ENCODE data around the gene MYZAP. TPM values are rescaled to one million over a fixed set of nuclear protein-coding genes. Genes with fewer than 3 reads are reported as not detected.

The MYZAP gene
- total RNA-seq, result under 1 TPM in 1 of 2 experiments, not detected in 1; 0.18 TPM

DNA sequence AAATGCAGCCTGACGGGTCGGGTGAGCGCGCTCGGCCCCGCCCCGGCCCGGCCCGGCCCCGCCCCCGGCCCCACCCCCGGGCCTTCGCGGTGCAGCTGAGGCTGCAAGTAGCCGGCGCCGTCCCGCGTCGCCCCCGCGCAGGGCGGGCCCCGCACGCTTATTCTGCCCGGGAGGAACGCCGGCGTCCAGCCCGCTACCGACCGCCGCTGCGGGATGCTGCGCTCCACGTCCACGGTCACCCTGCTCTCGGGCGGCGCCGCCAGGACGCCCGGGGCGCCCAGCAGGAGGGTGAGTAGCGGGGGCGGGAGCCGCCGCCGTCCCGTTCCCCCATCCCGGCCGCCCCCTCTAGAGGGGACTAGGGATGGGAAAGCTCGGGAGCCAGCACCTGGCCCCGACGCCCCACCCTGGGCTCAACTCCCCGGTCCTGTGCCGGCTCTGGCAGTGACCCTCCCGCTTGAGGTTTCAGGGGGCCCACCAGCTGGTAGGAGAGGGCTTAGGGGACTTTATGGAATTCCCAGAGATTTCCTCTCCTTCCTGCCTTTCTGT lies at the start of gene MYZAP:
MYZAP (plus strand) TSS at position 83 of the 546 bp plus-strand sequence; CDS start at position 214, 131 bp downstream.
- H3K9me3 Mint-ChIP-seq, result no peaks in the 10 kb centered on the region
- POLR2A ChIA-PET, result no interaction called here
- H3K27me3 Mint-ChIP-seq, result peaks cover 36% of the 10 kb centered on the region
- H3K4me1 Mint-ChIP-seq, result peaks cover 21% of the 10 kb centered on the region
- no peak within 1 kb of the TSS for H3K27ac Mint-ChIP-seq
- H3K4me3 Mint-ChIP-seq, result peak within 1 kb of the TSS; percentile 46
- peak; percentile 55 for DNase-seq
- no peaks in the 10 kb centered on the region for H3K36me3 Mint-ChIP-seq (ENCODE audit: low read depth)
- CTCF ChIA-PET, result no interaction called here

GRCh38 chr15:57542505-57542817 lies 49.2 kb upstream of the MYZAP start:
- H3K9me3 Mint-ChIP-seq, result peaks cover 2% of the 10 kb centered on the region
- H3K4me1 Mint-ChIP-seq, result peaks cover 2% of the 10 kb centered on the region
- peaks cover 9% of the 10 kb centered on the region for H3K27me3 Mint-ChIP-seq

DNA sequence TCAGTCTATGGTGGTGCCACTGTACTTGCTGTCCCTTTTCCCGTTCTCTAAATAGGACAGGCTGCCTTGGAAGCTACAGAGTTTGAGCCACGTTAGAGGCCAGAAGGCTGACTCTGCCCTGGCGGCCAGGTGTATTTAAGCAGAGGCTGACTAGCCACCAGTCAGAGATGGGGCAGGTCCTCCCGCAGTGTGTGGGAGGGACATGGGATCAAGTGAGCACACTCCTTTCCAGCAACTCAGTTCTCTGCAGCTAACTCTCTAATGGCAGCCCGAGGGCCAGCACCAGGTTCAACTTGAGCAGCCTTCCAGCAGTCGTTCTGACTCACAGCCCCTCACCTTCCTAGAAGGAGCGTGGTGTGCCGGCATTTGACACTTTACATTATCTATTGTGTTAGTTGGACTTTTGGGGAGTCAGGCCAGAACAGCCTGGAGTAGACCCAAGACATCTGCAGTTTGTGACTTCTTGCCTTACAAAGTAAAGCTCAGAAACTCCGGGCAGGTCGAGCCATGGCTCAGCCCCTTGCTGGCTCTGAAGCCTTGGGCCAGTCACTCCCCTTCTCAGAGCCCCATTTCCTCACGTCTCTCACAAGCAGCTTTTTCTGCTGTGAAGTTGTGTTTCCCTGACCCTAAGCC lies 46.7 kb upstream of the MYZAP start:
- ChIA-PET CTCF (interaction anchor here (1.1 kb wide), 1 partner anchor 18 kb away, joined by 3 read pairs; no protein-coding TSS in a partner anchor), POLR2A (no interaction called here)
- Mint-ChIP-seq H3K27ac (no peak overlapping the region), H3K4me3 (no peak overlapping the region), H3K4me1 (peaks cover 2% of the 10 kb centered on the region), H3K9me3 (peaks cover 2% of the 10 kb centered on the region), H3K36me3 (ENCODE audit: low read depth) (no peaks in the 10 kb centered on the region), H3K27me3 (peaks cover 2% of the 10 kb centered on the region)
- DNase-seq, result no peak

More at GRCh38 chr15:57542505-57542817, 49.2 kb upstream of the MYZAP start:
- DNase-seq, result no peak
- no peak overlapping the region for H3K4me3 Mint-ChIP-seq
- CTCF ChIA-PET, result interaction anchor here (0.8 to 2.1 kb wide), 10 partner anchors 9 to 395 kb away, joined by 3 to 16 read pairs (median 4); no protein-coding TSS in a partner anchor
- H3K27ac Mint-ChIP-seq, result no peak overlapping the region
- POLR2A ChIA-PET, result no interaction called here
- H3K36me3 Mint-ChIP-seq (ENCODE audit: low read depth), result no peaks in the 10 kb centered on the region

DNA sequence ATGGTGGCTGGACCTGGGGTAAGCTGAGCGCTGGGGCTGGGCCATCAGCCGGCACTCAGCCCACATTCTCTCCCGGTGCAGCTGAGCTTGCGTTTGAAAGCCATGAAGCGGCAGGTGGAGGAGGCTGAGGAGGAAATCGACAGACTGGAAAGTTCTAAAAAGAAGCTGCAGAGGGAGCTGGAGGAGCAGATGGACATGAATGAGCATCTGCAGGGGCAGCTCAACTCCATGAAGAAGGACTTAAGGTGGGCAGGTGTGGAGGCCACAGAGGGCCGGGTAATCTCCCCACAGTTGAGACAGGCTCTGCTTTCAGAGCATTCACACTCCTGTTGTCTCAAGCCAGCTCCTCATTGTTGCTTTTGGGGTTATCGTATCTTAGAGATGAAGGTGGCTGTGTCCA lies 45.7 kb upstream of the MYZAP start:
- H3K9me3 Mint-ChIP-seq, result no peaks in the 10 kb centered on the region
- H3K4me3 Mint-ChIP-seq, result no peak overlapping the region
- no peak overlapping the region for H3K27ac Mint-ChIP-seq
- POLR2A ChIA-PET, result no interaction called here
- no peaks in the 10 kb centered on the region for H3K4me1 Mint-ChIP-seq
- H3K27me3 Mint-ChIP-seq, result no peaks in the 10 kb centered on the region
- no peaks in the 10 kb centered on the region for H3K36me3 Mint-ChIP-seq (ENCODE audit: low read depth)
- CTCF ChIA-PET, result interaction anchor here (1.1 kb wide), 1 partner anchor 19 kb away, joined by 3 read pairs; no protein-coding TSS in a partner anchor
- DNase-seq, result no peak

GRCh38 chr15:57547243-57547755 lies 44.4 kb upstream of the MYZAP start:
- Mint-ChIP-seq H3K9me3 (no peaks in the 10 kb centered on the region), H3K27ac (no peak overlapping the region), H3K4me3 (no peak overlapping the region), H3K27me3 (no peaks in the 10 kb centered on the region), H3K4me1 (no peaks in the 10 kb centered on the region), H3K36me3 (ENCODE audit: low read depth) (no peaks in the 10 kb centered on the region)
- ChIA-PET POLR2A (no interaction called here), CTCF (no interaction called here)
- no peak for DNase-seq

DNA sequence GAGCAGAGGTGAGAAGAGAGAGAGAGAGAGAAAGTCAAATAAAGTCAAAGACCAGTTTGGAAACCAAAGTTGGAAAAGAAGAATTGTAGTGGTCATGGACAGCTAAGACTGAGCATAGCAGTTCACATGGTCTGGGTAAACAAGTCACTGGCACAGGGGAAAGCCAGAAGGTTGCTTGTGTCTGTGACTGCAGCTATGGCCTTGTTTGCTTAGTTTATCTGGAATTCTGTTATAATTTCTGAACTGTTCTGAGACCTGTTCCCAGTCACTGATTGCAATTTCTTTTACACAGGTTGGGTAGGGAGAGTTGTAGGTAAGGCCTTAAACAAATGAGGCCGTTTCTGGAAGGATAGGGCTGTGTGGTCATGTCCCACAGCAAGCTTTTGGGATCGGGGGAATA lies 43.4 kb upstream of the MYZAP start:
- no peaks in the 10 kb centered on the region for H3K36me3 Mint-ChIP-seq (ENCODE audit: low read depth)
- CTCF ChIA-PET, result no interaction called here
- no peak for DNase-seq
- H3K4me3 Mint-ChIP-seq, result no peak overlapping the region
- H3K4me1 Mint-ChIP-seq, result no peaks in the 10 kb centered on the region
- no peak overlapping the region for H3K27ac Mint-ChIP-seq
- no peaks in the 10 kb centered on the region for H3K9me3 Mint-ChIP-seq
- POLR2A ChIA-PET, result no interaction called here
- H3K27me3 Mint-ChIP-seq, result no peaks in the 10 kb centered on the region

DNA sequence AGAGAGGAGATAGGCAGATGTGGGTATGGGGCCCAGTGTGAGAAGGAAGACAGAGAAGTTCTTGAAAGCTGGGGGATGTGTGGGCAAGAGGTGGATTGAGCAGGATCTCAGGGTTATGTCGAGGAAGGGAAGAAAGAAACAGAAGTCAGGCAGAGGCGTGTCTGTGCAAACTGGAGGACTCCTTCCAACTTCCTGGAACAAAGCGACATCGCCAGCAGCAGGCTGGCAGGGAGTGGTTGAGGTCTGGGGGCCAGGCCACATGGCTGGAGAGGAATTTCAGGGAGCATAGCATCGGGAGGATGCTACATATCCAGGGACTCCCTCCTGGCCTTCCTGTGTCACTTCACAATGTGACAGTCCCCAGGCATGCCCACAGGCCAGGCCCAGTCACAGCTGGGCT lies 42.9 kb upstream of the MYZAP start:
- Mint-ChIP-seq H3K4me1 (no peaks in the 10 kb centered on the region), H3K36me3 (ENCODE audit: low read depth) (no peaks in the 10 kb centered on the region), H3K27me3 (no peaks in the 10 kb centered on the region), H3K27ac (no peak overlapping the region), H3K9me3 (no peaks in the 10 kb centered on the region), H3K4me3 (no peak overlapping the region)
- ChIA-PET CTCF (no interaction called here), POLR2A (no interaction called here)
- no peak for DNase-seq

DNA sequence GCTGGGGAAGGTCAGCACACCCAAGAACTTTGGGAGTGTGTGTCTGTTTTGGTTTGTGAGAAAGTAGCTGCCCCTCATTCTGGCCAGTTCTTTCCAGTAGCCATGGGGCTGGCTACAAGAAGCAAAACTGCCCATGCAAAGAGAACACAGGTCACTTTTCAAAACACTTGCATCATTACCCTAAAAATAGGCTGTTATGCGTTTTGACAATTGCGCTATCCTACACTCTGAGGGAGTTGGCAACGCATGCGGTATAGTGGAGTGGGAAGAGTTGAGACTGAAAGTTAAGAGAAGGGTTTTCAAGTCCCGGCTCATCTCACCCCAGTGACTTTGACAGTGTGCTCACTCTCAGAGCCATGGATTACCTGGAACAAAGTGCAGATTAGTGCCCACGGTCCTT lies 41.8 kb upstream of the MYZAP start:
- CTCF ChIA-PET, result interaction anchor here (0.8 kb wide), 1 partner anchor 10 kb away, joined by 3 read pairs; no protein-coding TSS in a partner anchor

GRCh38 chr15:57550640-57551039 lies 41.1 kb upstream of the MYZAP start:
- DNase-seq, result no peak
- Mint-ChIP-seq H3K36me3 (ENCODE audit: low read depth) (no peaks in the 10 kb centered on the region), H3K4me3 (no peak overlapping the region), H3K27me3 (no peaks in the 10 kb centered on the region), H3K9me3 (no peaks in the 10 kb centered on the region), H3K4me1 (no peaks in the 10 kb centered on the region), H3K27ac (no peak overlapping the region)
- ChIA-PET POLR2A (no interaction called here), CTCF (interaction anchor here (0.8 kb wide), 1 partner anchor 9 kb away, joined by 3 read pairs; no protein-coding TSS in a partner anchor)

More for the DNA sequence above, 41.8 kb upstream of the MYZAP start:
- H3K27me3 Mint-ChIP-seq, result no peaks in the 10 kb centered on the region
- no peak for DNase-seq
- no peak overlapping the region for H3K27ac Mint-ChIP-seq
- H3K4me1 Mint-ChIP-seq, result no peaks in the 10 kb centered on the region
- POLR2A ChIA-PET, result no interaction called here
- no peaks in the 10 kb centered on the region for H3K9me3 Mint-ChIP-seq
- no peak overlapping the region for H3K4me3 Mint-ChIP-seq
- no peaks in the 10 kb centered on the region for H3K36me3 Mint-ChIP-seq (ENCODE audit: low read depth)

DNA sequence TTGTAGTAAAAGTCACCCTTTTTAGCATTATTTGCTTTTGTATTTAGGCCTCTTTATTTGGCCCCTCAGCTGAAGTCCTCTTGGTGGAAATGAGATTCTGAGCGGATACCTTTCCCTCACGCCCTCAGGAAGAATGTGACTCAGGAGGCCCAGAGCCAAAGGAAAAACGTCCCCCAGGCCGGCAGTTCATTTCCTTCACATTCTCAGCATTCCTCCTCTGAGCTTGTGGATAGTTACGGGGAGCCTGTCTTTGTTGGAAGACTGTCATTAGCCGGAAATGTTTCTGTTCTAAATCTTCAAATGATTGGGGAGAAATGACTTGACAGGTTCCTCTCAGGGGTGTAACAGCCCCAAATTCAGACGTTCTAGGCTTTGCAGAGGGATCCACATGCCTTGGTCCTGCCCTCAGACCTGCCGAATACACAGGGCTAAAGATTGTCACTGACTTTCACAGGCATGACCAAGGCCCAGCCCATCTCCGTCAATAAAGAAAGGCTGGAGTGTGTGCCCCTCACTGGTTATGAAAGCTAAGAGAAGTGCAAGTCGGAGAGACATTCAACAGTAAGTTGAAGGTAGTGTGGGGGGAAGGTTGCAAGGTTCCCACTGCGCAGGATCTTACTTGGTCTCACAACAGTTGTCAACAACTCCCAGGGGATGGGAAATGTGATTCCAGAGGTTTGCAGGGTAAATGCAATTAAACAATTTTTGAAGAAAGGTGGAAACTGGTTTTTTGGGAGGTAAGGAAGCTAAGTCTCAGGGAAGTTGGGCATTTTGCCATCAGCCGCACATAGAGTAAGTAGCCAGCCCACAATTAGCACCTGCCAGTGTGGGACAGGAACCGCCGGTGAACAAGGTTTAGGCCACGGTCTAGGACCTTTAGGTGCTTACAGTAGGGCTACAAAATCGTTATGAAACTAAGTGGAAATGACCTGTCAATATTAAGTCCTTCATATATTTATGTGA lies 39.7 kb upstream of the MYZAP start:
- no peak for DNase-seq
- Mint-ChIP-seq H3K9me3 (no peaks in the 10 kb centered on the region), H3K27ac (no peak overlapping the region), H3K36me3 (ENCODE audit: low read depth) (no peaks in the 10 kb centered on the region), H3K27me3 (no peaks in the 10 kb centered on the region), H3K4me1 (no peaks in the 10 kb centered on the region), H3K4me3 (no peak overlapping the region)
- ChIA-PET POLR2A (no interaction called here), CTCF (interaction anchor here (0.8 to 1.1 kb wide), 2 partner anchors 8 to 309 kb away, joined by 3 read pairs; no protein-coding TSS in a partner anchor)

DNA sequence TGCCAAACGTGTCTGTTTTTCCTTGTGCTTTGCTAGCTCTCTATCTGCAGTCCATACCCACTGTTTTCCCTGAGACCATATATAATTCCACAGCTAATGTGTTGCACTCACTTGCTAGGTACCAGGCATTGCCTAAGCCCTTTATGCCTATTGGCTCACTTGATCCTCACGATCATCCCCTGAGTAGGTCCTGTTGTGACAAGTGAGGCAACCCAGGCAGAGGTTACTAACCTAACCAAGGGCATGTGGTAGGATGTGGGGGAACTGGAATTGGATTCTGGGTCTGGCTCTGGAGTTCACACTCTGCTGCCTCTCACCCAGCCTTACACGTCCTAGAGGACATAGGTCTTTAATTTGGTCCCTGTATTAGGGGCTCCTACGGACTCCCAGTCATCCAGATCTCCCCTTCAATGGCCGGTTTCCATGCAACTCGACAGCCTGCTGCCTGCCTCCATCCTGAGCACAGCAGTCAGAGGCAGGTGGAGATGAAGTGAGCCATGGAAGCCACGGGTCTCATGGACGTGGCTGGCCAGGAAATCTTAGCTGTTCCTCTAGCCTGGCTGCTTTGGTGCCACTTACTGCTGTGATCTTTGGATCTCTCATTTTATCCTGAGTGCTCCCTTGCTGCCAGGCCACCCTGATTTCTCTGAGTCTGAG lies 38.9 kb upstream of the MYZAP start:
- H3K27me3 Mint-ChIP-seq, result no peaks in the 10 kb centered on the region
- CTCF ChIA-PET, result interaction anchor here (0.5 kb wide), 1 partner anchor 212 kb away, joined by 3 read pairs; no protein-coding TSS in a partner anchor
- POLR2A ChIA-PET, result no interaction called here

GRCh38 chr15:57553526-57553925 lies 38.2 kb upstream of the MYZAP start:
- H3K27ac Mint-ChIP-seq, result no peak overlapping the region
- CTCF ChIA-PET, result interaction anchor here (0.5 to 1.2 kb wide), 2 partner anchors 11 to 212 kb away, joined by 3 to 4 read pairs; no protein-coding TSS in a partner anchor
- H3K27me3 Mint-ChIP-seq, result no peaks in the 10 kb centered on the region
- no peak overlapping the region for H3K4me3 Mint-ChIP-seq
- no peak for DNase-seq
- H3K4me1 Mint-ChIP-seq, result no peaks in the 10 kb centered on the region
- H3K36me3 Mint-ChIP-seq (ENCODE audit: low read depth), result no peaks in the 10 kb centered on the region
- POLR2A ChIA-PET, result no interaction called here
- no peaks in the 10 kb centered on the region for H3K9me3 Mint-ChIP-seq

More for the DNA sequence above, 38.9 kb upstream of the MYZAP start:
- Mint-ChIP-seq H3K4me1 (no peaks in the 10 kb centered on the region), H3K9me3 (no peaks in the 10 kb centered on the region), H3K36me3 (ENCODE audit: low read depth) (no peaks in the 10 kb centered on the region), H3K27ac (no peak overlapping the region), H3K4me3 (no peak overlapping the region)
- no peak for DNase-seq

All from activated CD4-positive, alpha-beta memory T cell treated with anti-CD3 and anti-CD28 coated beads, Interleukin-2, amount 10 ng/mL, durations not matched to agents 7 days and 5 days (primary cell).